Raji (cell line): Measurements from ENCODE around the gene TAAR9.

Experiments used
- POLR2A ChIP-seq: IDR thresholded peaks from 2 replicates; pipeline ENCODE4 v1.6.1; 2011; ENCODE audit warnings: low read depth, low read length, control low read depth; ENCODE audit not compliant: insufficient read depth

Gene TAAR9

GRCh38 chr6:132548746-132549463 lies 10.8 kb downstream of the TAAR9 start:
- no peak for TF ChIP-seq POLR2A

- no peak for TF ChIP-seq POLR2A
These were observed 13.1 kb downstream of the TAAR9 start for GRCh38 chr6:132551214-132551613.

- TF ChIP-seq POLR2A = no peak
These were observed 14.3 kb downstream of the TAAR9 start, which contains the start of gene TAAR8 for GRCh38 chr6:132552372-132552771. TSS of gene TAAR8 (plus strand) at chr6:132552672. CDS start at chr6:132552693, 21 bp downstream.

- no peak for TF ChIP-seq POLR2A
These were observed 28.3 kb downstream of the TAAR9 start for GRCh38 chr6:132566404-132566803.

GRCh38 chr6:132567566-132567965 lies 29.5 kb downstream of the TAAR9 start:
- TF ChIP-seq POLR2A = no peak

GRCh38 chr6:132568611-132569010 lies 30.5 kb downstream of the TAAR9 start:
- no peak for TF ChIP-seq POLR2A

GRCh38 chr6:132569170-132569569 lies 31.1 kb downstream of the TAAR9 start:
- TF ChIP-seq POLR2A = no peak

- TF ChIP-seq POLR2A = no peak
These were observed 32.2 kb downstream of the TAAR9 start, which contains the start of gene TAAR6 for GRCh38 chr6:132570221-132570777. TSS of gene TAAR6 (plus strand) at chr6:132570322. CDS start at chr6:132570322, 0 bp downstream.

GRCh38 chr6:132571774-132572173 lies 33.7 kb downstream of the TAAR9 start:
- no peak for TF ChIP-seq POLR2A

- no peak for TF ChIP-seq POLR2A
These were observed 46.6 kb downstream of the TAAR9 start for GRCh38 chr6:132584698-132585097.

- TF ChIP-seq POLR2A = no peak
These were observed 49.3 kb downstream of the TAAR9 start for GRCh38 chr6:132587424-132587823.
